ENCODE results near the gene PPP1R14C. TPM values are rescaled to one million over a fixed set of nuclear protein-coding genes. Genes with fewer than 3 reads are reported as not detected.

PPP1R14C gene
- polyA plus RNA-seq, 2 of the 4 experiments (the other 2 are of a cell fraction), result 0.34 to 0.43 TPM

- POLR2A ChIA-PET, result no interaction called here
- Histone ChIP-seq H3K4me2 (no peak overlapping the region), H3K4me3 (no peak overlapping the region), H3K27ac (no peak overlapping the region), H3K4me1 (no peaks in the 10 kb centered on the region), H3K9me3 (no peaks in the 10 kb centered on the region)
- FAIRE-seq, result no peak
- no peak for TF ChIP-seq SREBF2 (IDR thresholded peaks at IDR 0.05)
- TF ChIP-seq HMGXB4 (CRISPR knock-in tag; IDR thresholded peaks at IDR 0.05; ENCODE audit: borderline replicate concordance), result no peak
- no peak for TF ChIP-seq CBX8 (IDR thresholded peaks at IDR 0.05)
- TF ChIP-seq SMC3 (IDR thresholded peaks at IDR 0.05), result no peak
- no peak for TF ChIP-seq CHD4 (IDR thresholded peaks at IDR 0.05; ENCODE audit: borderline replicate concordance)
- TF ChIP-seq MAFK (IDR thresholded peaks at IDR 0.05; ENCODE audit: partially characterized antibody), result no peak
- no peak for TF ChIP-seq CHD2 (IDR thresholded peaks at IDR 0.05; ENCODE audit: low read length, partially characterized antibody)
- TF ChIP-seq HES2 (IDR thresholded peaks at IDR 0.05), result no peak
- TF ChIP-seq ELK1 (IDR thresholded peaks at IDR 0.05; ENCODE audit: low read depth, low read length), result no peak
- WGBS (ENCODE audit: missing lambda C conversion rate), result 83% methylated on average over 2 of the region's 2 CpGs
- DNase-seq (ENCODE audit: low read depth in 1 of 2, low spot score in 1 of 2), result no peak
- no peak for ATAC-seq
- CTCF ChIA-PET, result no interaction called here
These were observed 143.6 kb downstream of the PPP1R14C start for GRCh38 chr6:150286460-150286859.

- DNase-seq (ENCODE audit: low read depth in 1 of 2, low spot score in 1 of 2), result no peak
- no peak overlapping the region for H3K27ac ChIP-seq
- POLR2A ChIA-PET, result no interaction called here
- CTCF ChIA-PET, result no interaction called here
- no peak for FAIRE-seq
- no peak for ATAC-seq
- WGBS (ENCODE audit: missing lambda C conversion rate), result 44% methylated on average over 2 of the region's 2 CpGs
- H3K4me1 ChIP-seq, result no peaks in the 10 kb centered on the region
- TF ChIP-seq NR3C1 (IDR thresholded peaks at IDR 0.05) (no peak), RCOR1 (IDR thresholded peaks at IDR 0.05; ENCODE audit: low read depth, low read length) (no peak), ESRRA (IDR thresholded peaks at IDR 0.05; ENCODE audit: borderline replicate concordance, low read length) (no peak), POLR2A (IDR thresholded peaks at IDR 0.05; ENCODE audit: low read length) (no peak), RARB (CRISPR knock-in tag; IDR thresholded peaks at IDR 0.05) (no peak), BHLHE40 (IDR thresholded peaks at IDR 0.05; ENCODE audit: low read depth, low read length) (no peak), ZSCAN20 (CRISPR knock-in tag; IDR thresholded peaks at IDR 0.05) (no peak), CEBPB (IDR thresholded peaks at IDR 0.05) (no peak), JUN (IDR thresholded peaks at IDR 0.05) (no peak), EHMT2 (IDR thresholded peaks at IDR 0.05; ENCODE audit: low read depth) (no peak), HDAC2 (IDR thresholded peaks at IDR 0.05) (no peak), KDM5A (IDR thresholded peaks at IDR 0.05) (no peak), NFE2L2 (conservative IDR thresholded peaks at IDR 0.05; ENCODE audit: low read length) (no peak), ZC3H11A (IDR thresholded peaks at IDR 0.05) (no peak)
- H3K4me3 ChIP-seq, result no peak overlapping the region
- H3K9me3 ChIP-seq, result no peaks in the 10 kb centered on the region
- no peak overlapping the region for H3K4me2 ChIP-seq
These were observed 144.1 kb downstream of the PPP1R14C start for GRCh38 chr6:150286912-150287311.

GRCh38 chr6:150288456-150288855 is 145.6 kb downstream of the PPP1R14C start:
- no peaks in the 10 kb centered on the region for H3K9me3 ChIP-seq
- CTCF ChIA-PET, result interaction anchor here (1.2 kb wide), 1 partner anchor 12 kb away, joined by 4 read pairs; no protein-coding TSS in a partner anchor
- FAIRE-seq (no peak), DNase-seq (ENCODE audit: low read depth in 1 of 2, low spot score in 1 of 2) (no peak), ATAC-seq (no peak)
- POLR2A ChIA-PET, result no interaction called here
- TF ChIP-seq ELK1 (IDR thresholded peaks at IDR 0.05; ENCODE audit: low read depth, low read length) (no peak), HDAC2 (IDR thresholded peaks at IDR 0.05) (no peak), CBX8 (IDR thresholded peaks at IDR 0.05) (no peak), KDM5A (IDR thresholded peaks at IDR 0.05) (no peak), SREBF2 (IDR thresholded peaks at IDR 0.05) (no peak), BHLHE40 (IDR thresholded peaks at IDR 0.05; ENCODE audit: low read depth, low read length) (no peak), MAX (IDR thresholded peaks at IDR 0.05) (no peak), SMC3 (IDR thresholded peaks at IDR 0.05) (no peak), USF2 (IDR thresholded peaks at IDR 0.05) (no peak), HOXB5 (CRISPR knock-in tag; IDR thresholded peaks at IDR 0.05) (no peak), BCL3 (IDR thresholded peaks at IDR 0.05) (no peak)
- H3K4me3 ChIP-seq, result no peak overlapping the region
- 0 out of 3 replicates have a peak, but pooled peaks cover under 1% of the 10 kb centered on the region for H3K4me1 ChIP-seq
- no peak overlapping the region for H3K4me2 ChIP-seq
- 47% methylated on average over 4 of the region's 4 CpGs for WGBS (ENCODE audit: missing lambda C conversion rate)
- no peak overlapping the region for H3K27ac ChIP-seq
